GM18505 (cell line): Measurements from ENCODE around the gene ACSS3.
"Not testable (repeated sequence)": the region's sequence is repeated elsewhere in the genome, so short reads cannot be mapped to it uniquely, and the experiment has no call there.

Experiments
- ATAC-seq: cut with Tn5 transposase; IDR thresholded peaks from one replicate; pipeline ENCODE4 v1.9.1; 2021; ENCODE audit not compliant: unreplicated experiment
- POLR2A ChIP-seq: IDR thresholded peaks from 4 replicates; pipeline ENCODE4 v1.6.1; 2011; ENCODE audit warnings: borderline replicate concordance; ENCODE audit not compliant: insufficient read depth, insufficient read length; ENCODE audit errors: extremely low read depth

ACSS3 gene

GRCh38 chr12:81077686-81078441 lies at the start of gene ACSS3:
Gene ACSS3, plus strand, starts transcription at chr12:81078079. Its CDS starts 42 bp downstream, at chr12:81078121.
- ATAC-seq: no peak
- no peak for TF ChIP-seq POLR2A

GRCh38 chr12:81034926-81035325 lies 43.0 kb upstream of the ACSS3 start:
- no peak for TF ChIP-seq POLR2A
- no peak for ATAC-seq

- TF ChIP-seq POLR2A: no peak
- no peak for ATAC-seq
Measured at GRCh38 chr12:81039231-81039630, 38.6 kb upstream of the ACSS3 start.

GRCh38 chr12:81043979-81044740 lies 33.7 kb upstream of the ACSS3 start:
- no peak for TF ChIP-seq POLR2A

GRCh38 chr12:81064971-81065370 lies 12.9 kb upstream of the ACSS3 start:
- not testable (repeated sequence) for ATAC-seq

More at GRCh38 chr12:81043979-81044740, 33.7 kb upstream of the ACSS3 start:
- no peak for ATAC-seq

- ATAC-seq: no peak
- no peak for TF ChIP-seq POLR2A
Measured at GRCh38 chr12:81070846-81071245, 7.0 kb upstream of the ACSS3 start.

- TF ChIP-seq POLR2A: no peak
- no peak for ATAC-seq
Measured at GRCh38 chr12:81075539-81075938, 2.3 kb upstream of the ACSS3 start.

- no peak for TF ChIP-seq POLR2A
- ATAC-seq: no peak
Measured at GRCh38 chr12:81077329-81077685, 572 bp upstream of the ACSS3 start.

GRCh38 chr12:81078469-81079196 lies 754 bp downstream of the ACSS3 start:
- no peak for ATAC-seq
- no peak for TF ChIP-seq POLR2A

GRCh38 chr12:81079280-81080076 lies 1.6 kb downstream of the ACSS3 start:
- ATAC-seq: no peak
- no peak for TF ChIP-seq POLR2A

- no peak for TF ChIP-seq POLR2A
- ATAC-seq: no peak
Measured at GRCh38 chr12:81080431-81080983, 2.6 kb downstream of the ACSS3 start.

- ATAC-seq: no peak
- no peak for TF ChIP-seq POLR2A
Measured at GRCh38 chr12:81081726-81082125, 3.8 kb downstream of the ACSS3 start.

- ATAC-seq: no peak
- TF ChIP-seq POLR2A: no peak
Measured at GRCh38 chr12:81083018-81083417, 5.1 kb downstream of the ACSS3 start.
